GM10248 (cell line): ENCODE results near the gene ABCA3.

Source experiments
- CTCF ChIA-PET: fragments of 300-600 bp; sonication (Branson Sonifier 250); formaldehyde crosslinking; extraction: SDS; loops from one replicate; lab custom pipeline; 2021; ENCODE audit warnings: antibody characterized with exemption; lab: Yijun Ruan, JAX
- POLR2A ChIA-PET: fragments of 350-650 bp; sonication (Branson Sonifier 250); formaldehyde crosslinking; extraction: SDS; loops from one replicate; lab custom pipeline; 2020; ENCODE audit warnings: antibody characterized with exemption; lab: Yijun Ruan, JAX
- DNase-seq: peaks from one replicate; pipeline ENCODE4 v3.0.0; 2012; ENCODE audit errors: extremely low spot score
- TF ChIP-seq, protein P1 (sequence below): IDR thresholded peaks from 2 replicates; pipeline ENCODE4 v1.5.1; 2012; ENCODE audit warnings: mild to moderate bottlenecking, low read depth; ENCODE audit errors: extremely low read depth, missing control alignments, control extremely low read depth

The ABCA3 gene

GRCh38 chr16:2288726-2289125 is 51.8 kb downstream of the ABCA3 start:
- ChIA-PET CTCF (interaction anchor here (1.5 kb wide), 1 partner anchor 10 kb away, joined by 4 read pairs; no protein-coding TSS in a partner anchor), POLR2A (no interaction called here)
- no peak for DNase-seq
- TF ChIP-seq, protein P1, sequence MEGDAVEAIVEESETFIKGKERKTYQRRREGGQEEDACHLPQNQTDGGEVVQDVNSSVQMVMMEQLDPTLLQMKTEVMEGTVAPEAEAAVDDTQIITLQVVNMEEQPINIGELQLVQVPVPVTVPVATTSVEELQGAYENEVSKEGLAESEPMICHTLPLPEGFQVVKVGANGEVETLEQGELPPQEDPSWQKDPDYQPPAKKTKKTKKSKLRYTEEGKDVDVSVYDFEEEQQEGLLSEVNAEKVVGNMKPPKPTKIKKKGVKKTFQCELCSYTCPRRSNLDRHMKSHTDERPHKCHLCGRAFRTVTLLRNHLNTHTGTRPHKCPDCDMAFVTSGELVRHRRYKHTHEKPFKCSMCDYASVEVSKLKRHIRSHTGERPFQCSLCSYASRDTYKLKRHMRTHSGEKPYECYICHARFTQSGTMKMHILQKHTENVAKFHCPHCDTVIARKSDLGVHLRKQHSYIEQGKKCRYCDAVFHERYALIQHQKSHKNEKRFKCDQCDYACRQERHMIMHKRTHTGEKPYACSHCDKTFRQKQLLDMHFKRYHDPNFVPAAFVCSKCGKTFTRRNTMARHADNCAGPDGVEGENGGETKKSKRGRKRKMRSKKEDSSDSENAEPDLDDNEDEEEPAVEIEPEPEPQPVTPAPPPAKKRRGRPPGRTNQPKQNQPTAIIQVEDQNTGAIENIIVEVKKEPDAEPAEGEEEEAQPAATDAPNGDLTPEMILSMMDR = no peak

GRCh38 chr16:2287916-2288547 is 52.5 kb downstream of the ABCA3 start:
- POLR2A ChIA-PET = no interaction called here
- DNase-seq = no peak
- TF ChIP-seq, protein P1 = no peak
- CTCF ChIA-PET = interaction anchor here (1.2 to 1.5 kb wide), 2 partner anchors 8 to 9 kb away, joined by 3 to 4 read pairs; no protein-coding TSS in a partner anchor

DNA sequence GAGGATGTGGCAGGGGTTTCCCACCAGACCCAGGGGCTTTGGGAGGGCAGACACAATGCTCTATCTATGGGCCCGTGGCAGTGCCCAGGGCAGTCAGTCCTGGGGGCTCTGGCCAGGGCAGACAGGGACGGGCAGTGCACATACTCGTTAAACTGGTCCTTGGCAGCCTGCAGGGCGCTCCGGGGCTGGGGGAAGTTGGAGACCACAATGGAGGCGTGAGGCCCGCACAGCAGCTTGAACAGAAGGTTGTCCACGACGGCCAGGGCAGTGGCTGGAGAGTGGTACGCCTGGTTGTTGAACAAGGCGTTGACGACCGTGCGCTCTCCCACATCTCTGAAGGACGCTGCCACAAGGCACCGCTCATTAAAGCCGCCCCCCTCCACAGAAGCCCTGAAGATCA is 54.0 kb downstream of the ABCA3 start:
- ChIA-PET CTCF (interaction anchor here (1.2 kb wide), 1 partner anchor 9 kb away, joined by 3 read pairs; no protein-coding TSS in a partner anchor), POLR2A (no interaction called here)
- no peak for DNase-seq
- TF ChIP-seq, protein P1 = no peak

DNA sequence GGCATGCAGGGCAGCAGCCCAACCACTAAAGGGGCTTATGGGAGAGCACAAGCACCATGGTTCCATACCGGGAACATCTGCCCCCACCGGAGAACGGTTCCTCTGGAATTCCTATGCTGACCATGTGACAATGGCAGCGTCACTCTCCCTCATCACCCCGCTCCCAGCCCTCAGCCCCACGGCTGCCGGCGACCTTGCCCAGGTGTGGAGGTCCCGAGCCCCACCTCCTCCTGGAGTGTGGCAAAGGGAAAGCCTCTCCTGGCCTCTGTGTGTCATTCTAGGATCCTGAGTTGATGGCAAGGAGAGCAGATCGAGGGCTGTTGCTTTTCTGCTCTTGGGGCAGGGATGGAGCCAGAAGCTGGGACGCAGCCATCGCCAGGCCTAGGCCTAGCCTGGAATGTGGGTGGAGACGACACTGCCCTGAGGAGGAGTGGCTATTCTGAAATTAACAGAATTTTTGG is 54.8 kb downstream of the ABCA3 start:
- no peak for DNase-seq
- ChIA-PET CTCF (no interaction called here), POLR2A (no interaction called here)
- TF ChIP-seq, protein P1 = no peak

- ChIA-PET CTCF (no interaction called here), POLR2A (interaction anchor here (0.6 kb wide), 1 partner anchor 130 kb away, joined by 4 read pairs; the partner anchor contains the start of gene TRAF7)
- no peak for DNase-seq
- TF ChIP-seq, protein P1 = no peak
These were observed 55.5 kb downstream of the ABCA3 start for GRCh38 chr16:2284797-2285576.

DNA sequence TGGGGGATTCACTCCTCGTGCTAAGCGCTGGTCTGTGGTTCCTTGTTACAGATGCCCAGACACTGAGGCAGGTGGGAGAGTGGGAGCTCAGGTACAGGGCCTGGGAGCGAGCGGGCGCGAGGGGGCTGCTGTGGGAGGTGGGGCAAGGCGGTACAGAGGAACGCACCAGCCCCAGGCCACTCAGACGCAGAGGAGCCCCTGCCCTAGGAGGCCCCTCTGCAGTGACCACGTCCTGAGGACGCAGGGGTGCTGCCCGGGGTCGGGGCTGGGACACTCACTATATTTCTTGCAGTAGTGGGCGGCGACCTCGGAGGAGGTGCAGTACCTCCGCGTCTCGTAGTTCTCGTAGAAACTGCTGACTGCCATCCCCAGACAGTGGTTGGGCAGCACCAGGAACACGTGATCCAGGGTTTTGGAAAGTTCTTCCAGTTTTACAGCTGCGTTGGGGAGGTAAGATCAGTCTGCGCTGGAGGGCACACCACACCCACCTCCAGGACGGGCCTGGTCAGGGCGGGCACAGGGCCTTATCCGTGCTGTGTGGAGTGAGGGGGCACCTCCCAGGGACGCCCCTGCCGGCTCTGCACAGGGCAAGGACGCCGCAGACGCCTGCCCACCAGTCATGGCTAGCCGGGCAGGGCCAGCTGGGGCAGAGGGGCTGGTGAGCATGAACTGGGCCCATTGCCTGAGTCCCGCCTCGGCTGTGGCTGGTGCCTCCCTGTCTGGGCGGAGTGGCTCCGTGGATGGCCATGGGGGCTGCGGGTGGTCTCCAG is 56.3 kb downstream of the ABCA3 start:
- ChIA-PET CTCF (no interaction called here), POLR2A (interaction anchor here (0.6 kb wide), 1 partner anchor 129 kb away, joined by 4 read pairs; the partner anchor contains the start of gene TRAF7)
- TF ChIP-seq, protein P1 = no peak
- no peak for DNase-seq
